BE2C (cell line): ENCODE measurements around the gene KAT7.

ENCODE experiments used
- DNase-seq: peaks from one replicate; pipeline ENCODE4 v3.0.0-alpha.2; 2020
- H3K27me3 ChIP-seq: fragments of 250-450 bp; sonication (Bioruptor Pico); 2 replicates; pipeline ENCODE4 v1.5.1; 2020; ENCODE audit warnings: mild to moderate bottlenecking
- H3K36me3 ChIP-seq: fragments of 250-450 bp; sonication (Bioruptor Pico); 2 replicates; pipeline ENCODE4 v1.5.1; 2020; ENCODE audit warnings: mild to moderate bottlenecking
- H3K4me1 ChIP-seq: fragments of 250-450 bp; sonication (Bioruptor Pico); 2 replicates; pipeline ENCODE4 v1.5.1; 2020
- H3K4me3 ChIP-seq: 2 replicates; pipeline ENCODE4 v1.5.1; 2011; ENCODE audit warnings: low read depth, low read length
- H3K9me3 ChIP-seq: fragments of 250-450 bp; sonication (Bioruptor Pico); 2 replicates; pipeline ENCODE4 v1.5.1; 2020
- CTCF ChIP-seq: IDR thresholded peaks from 2 replicates; pipeline ENCODE4 v1.5.1; 2012; ENCODE audit warnings: mild to moderate bottlenecking, low read depth, low read length

Gene KAT7

GRCh38 chr17:49846938-49847712 lies 58.6 kb downstream of the KAT7 start:
- no peaks in the 10 kb centered on the region for H3K4me1 ChIP-seq
- H3K27me3 ChIP-seq = peaks cover 30% of the 10 kb centered on the region
- H3K4me3 ChIP-seq = no peak overlapping the region
- H3K9me3 ChIP-seq = no peaks in the 10 kb centered on the region
- no peaks in the 10 kb centered on the region for H3K36me3 ChIP-seq
- no peak for TF ChIP-seq CTCF
- no peak for DNase-seq

GRCh38 chr17:49848019-49848473 lies 59.6 kb downstream of the KAT7 start, which contains the start of gene TAC4:
Gene TAC4 (minus strand): TSS chr17:49848069. CDS start chr17:49848017, 52 bp downstream.
- Histone ChIP-seq H3K27me3 (peaks cover 31% of the 10 kb centered on the region), H3K4me3 (no peak within 1 kb of the TSS), H3K36me3 (no peaks in the 10 kb centered on the region), H3K9me3 (no peaks in the 10 kb centered on the region), H3K4me1 (no peaks in the 10 kb centered on the region)
- TF ChIP-seq CTCF = no peak
- no peak for DNase-seq

- Histone ChIP-seq H3K36me3 (no peaks in the 10 kb centered on the region), H3K4me3 (no peak overlapping the region), H3K9me3 (no peaks in the 10 kb centered on the region), H3K27me3 (peaks cover 31% of the 10 kb centered on the region), H3K4me1 (peaks cover 3% of the 10 kb centered on the region; the same call in 1 of the 2 replicates)
- TF ChIP-seq CTCF = no peak
- no peak for DNase-seq
Measured at GRCh38 chr17:49848739-49849138, 60.3 kb downstream of the KAT7 start.

GRCh38 chr17:49850218-49850610 lies 61.7 kb downstream of the KAT7 start:
- Histone ChIP-seq H3K4me1 (peaks cover 3% of the 10 kb centered on the region; the same call in 1 of the 2 replicates), H3K27me3 (peaks cover 31% of the 10 kb centered on the region), H3K4me3 (no peak overlapping the region), H3K9me3 (no peaks in the 10 kb centered on the region), H3K36me3 (no peaks in the 10 kb centered on the region)
- TF ChIP-seq CTCF = no peak
- no peak for DNase-seq

- no peak for DNase-seq
- peaks cover 3% of the 10 kb centered on the region; the same call in 1 of the 2 replicates for H3K4me1 ChIP-seq
- H3K4me3 ChIP-seq = no peak overlapping the region
- no peaks in the 10 kb centered on the region for H3K9me3 ChIP-seq
- TF ChIP-seq CTCF = no peak
- peaks cover 31% of the 10 kb centered on the region for H3K27me3 ChIP-seq
- no peaks in the 10 kb centered on the region for H3K36me3 ChIP-seq
Measured at GRCh38 chr17:49850772-49851386, 62.4 kb downstream of the KAT7 start.
